Activated CD8-positive, alpha-beta memory T cell treated with anti-CD3 and anti-CD28 coated beads, Interleukin-2, amount 50 U/mL, for 4 hours (primary cell): ENCODE results near the gene SAA4.

ENCODE experiments used
- DNase-seq: peaks from one replicate; pipeline ENCODE4 v3.0.0-alpha.2; 2020

SAA4 gene

GRCh38 chr11:18188796-18189195, 47.8 kb downstream of the SAA4 start:
- DNase-seq: no peak
